Measurements from ENCODE around the gene DIP2C. TPM values are rescaled to one million over a fixed set of nuclear protein-coding genes. Genes with fewer than 3 reads are reported as not detected.

DIP2C gene
- total RNA-seq, 1 donor from 2014 or later: 41.6 TPM

- FAIRE-seq: no peak
Observed at GRCh38 chr10:630581-631073, 58.8 kb downstream of the DIP2C start.

GRCh38 chr10:629186-629998, 60.1 kb downstream of the DIP2C start:
- DNase-seq (ENCODE audit: low spot score in 2 of 2): no peak
- no peak for FAIRE-seq

More at GRCh38 chr10:630581-631073, 58.8 kb downstream of the DIP2C start:
- no peak for DNase-seq (ENCODE audit: low spot score in 2 of 2)

- no peak for FAIRE-seq
- no peak for DNase-seq (ENCODE audit: low spot score in 2 of 2)
Observed at GRCh38 chr10:628386-629045, 61.0 kb downstream of the DIP2C start.

- no peak for FAIRE-seq
- DNase-seq (ENCODE audit: low spot score in 2 of 2): no peak
Observed at GRCh38 chr10:627032-627992, 62.2 kb downstream of the DIP2C start.

- no peak for DNase-seq (ENCODE audit: low spot score in 2 of 2)
- FAIRE-seq: no peak
Observed at GRCh38 chr10:625751-626711, 63.4 kb downstream of the DIP2C start.

GRCh38 chr10:625333-625696, 64.2 kb downstream of the DIP2C start:
- DNase-seq (ENCODE audit: low spot score in 2 of 2): no peak

GRCh38 chr10:624605-625332, 64.7 kb downstream of the DIP2C start:
- peak; percentile 65 to 76 for DNase-seq (ENCODE audit: low spot score in 2 of 2)
- FAIRE-seq: peak; percentile 48

More at GRCh38 chr10:625333-625696, 64.2 kb downstream of the DIP2C start:
- FAIRE-seq: no peak

- DNase-seq (ENCODE audit: low spot score in 2 of 2) (no peak), FAIRE-seq (no peak)
Observed at GRCh38 chr10:624312-624604, 65.2 kb downstream of the DIP2C start.

- DNase-seq (ENCODE audit: low spot score in 2 of 2) (no peak), FAIRE-seq (no peak)
Observed at GRCh38 chr10:623477-624311, 65.8 kb downstream of the DIP2C start.

- FAIRE-seq: no peak
- no peak for DNase-seq (ENCODE audit: low spot score in 2 of 2)
Observed at GRCh38 chr10:623014-623413, 66.5 kb downstream of the DIP2C start.

GRCh38 chr10:621981-622740, 67.3 kb downstream of the DIP2C start:
- FAIRE-seq (no peak), DNase-seq (ENCODE audit: low spot score in 2 of 2) (no peak)

GRCh38 chr10:621513-621912, 68.0 kb downstream of the DIP2C start:
- no peak for FAIRE-seq

GRCh38 chr10:620971-621370, 68.5 kb downstream of the DIP2C start:
- DNase-seq (ENCODE audit: low spot score in 2 of 2) (no peak), FAIRE-seq (no peak)

More at GRCh38 chr10:621513-621912, 68.0 kb downstream of the DIP2C start:
- DNase-seq (ENCODE audit: low spot score in 2 of 2): no peak

GRCh38 chr10:620417-620816, 69.1 kb downstream of the DIP2C start:
- no peak for DNase-seq (ENCODE audit: low spot score in 2 of 2)
- FAIRE-seq: no peak

- no peak for FAIRE-seq
- no peak for DNase-seq (ENCODE audit: low spot score in 2 of 2)
Observed at GRCh38 chr10:619710-620109, 69.8 kb downstream of the DIP2C start.

- FAIRE-seq (no peak), DNase-seq (ENCODE audit: low spot score in 2 of 2) (no peak)
Observed at GRCh38 chr10:618229-618989, 71.1 kb downstream of the DIP2C start.

- FAIRE-seq (no peak), DNase-seq (ENCODE audit: low spot score in 2 of 2) (no peak)
Observed at GRCh38 chr10:617471-617870, 72.0 kb downstream of the DIP2C start.
